WI38 (cell line): ENCODE results near the gene CD300LG.

ENCODE experiments used
- H3K4me3 ChIP-seq: 2 replicates; pipeline ENCODE4 v1.5.1; 2011; ENCODE audit warnings: low read depth, mild to moderate bottlenecking, control low read depth, low read length
- TF ChIP-seq, protein P1 (sequence below): IDR thresholded peaks from 2 replicates; pipeline ENCODE4 v1.5.1; 2012; ENCODE audit warnings: low read depth, mild to moderate bottlenecking, control low read depth, low read length

Gene CD300LG

DNA sequence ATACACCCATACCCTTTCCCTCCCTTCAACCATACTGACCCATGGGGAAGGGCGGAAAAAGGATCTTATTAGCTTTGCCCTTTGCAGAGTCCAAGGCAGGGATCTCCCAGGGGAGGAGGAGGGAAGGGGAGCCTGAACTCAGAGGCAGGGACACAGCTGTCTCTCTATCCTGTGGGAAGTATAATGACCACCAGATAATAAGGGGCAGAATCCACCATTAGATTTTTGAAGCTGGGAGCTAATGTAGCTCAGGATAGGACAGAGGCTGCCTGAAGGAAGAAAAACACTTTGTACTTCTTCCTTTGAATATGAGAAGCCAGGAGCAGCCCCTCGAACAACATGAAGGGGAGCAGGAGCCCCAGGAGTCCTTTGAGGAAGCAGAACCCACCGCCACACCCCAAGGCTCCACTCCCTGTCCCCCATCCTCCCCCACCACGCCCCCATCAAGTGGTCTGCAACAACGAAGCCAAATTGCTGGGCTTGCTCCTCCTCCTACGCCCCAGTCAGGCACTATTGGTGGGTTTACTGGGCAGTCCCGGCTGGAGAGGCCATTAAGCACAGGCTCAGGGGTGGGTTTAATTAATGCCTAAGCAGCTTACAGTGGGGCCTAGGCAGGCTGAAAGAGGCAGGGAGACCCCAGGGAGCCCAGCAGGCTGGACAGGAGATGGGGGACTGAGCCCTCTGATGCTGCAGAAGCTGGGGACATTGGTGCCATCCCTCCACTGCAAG lies 55.0 kb downstream of the CD300LG start:
- TF ChIP-seq, protein P1, sequence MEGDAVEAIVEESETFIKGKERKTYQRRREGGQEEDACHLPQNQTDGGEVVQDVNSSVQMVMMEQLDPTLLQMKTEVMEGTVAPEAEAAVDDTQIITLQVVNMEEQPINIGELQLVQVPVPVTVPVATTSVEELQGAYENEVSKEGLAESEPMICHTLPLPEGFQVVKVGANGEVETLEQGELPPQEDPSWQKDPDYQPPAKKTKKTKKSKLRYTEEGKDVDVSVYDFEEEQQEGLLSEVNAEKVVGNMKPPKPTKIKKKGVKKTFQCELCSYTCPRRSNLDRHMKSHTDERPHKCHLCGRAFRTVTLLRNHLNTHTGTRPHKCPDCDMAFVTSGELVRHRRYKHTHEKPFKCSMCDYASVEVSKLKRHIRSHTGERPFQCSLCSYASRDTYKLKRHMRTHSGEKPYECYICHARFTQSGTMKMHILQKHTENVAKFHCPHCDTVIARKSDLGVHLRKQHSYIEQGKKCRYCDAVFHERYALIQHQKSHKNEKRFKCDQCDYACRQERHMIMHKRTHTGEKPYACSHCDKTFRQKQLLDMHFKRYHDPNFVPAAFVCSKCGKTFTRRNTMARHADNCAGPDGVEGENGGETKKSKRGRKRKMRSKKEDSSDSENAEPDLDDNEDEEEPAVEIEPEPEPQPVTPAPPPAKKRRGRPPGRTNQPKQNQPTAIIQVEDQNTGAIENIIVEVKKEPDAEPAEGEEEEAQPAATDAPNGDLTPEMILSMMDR, result no peak
- H3K4me3 ChIP-seq, result no peak overlapping the region

DNA sequence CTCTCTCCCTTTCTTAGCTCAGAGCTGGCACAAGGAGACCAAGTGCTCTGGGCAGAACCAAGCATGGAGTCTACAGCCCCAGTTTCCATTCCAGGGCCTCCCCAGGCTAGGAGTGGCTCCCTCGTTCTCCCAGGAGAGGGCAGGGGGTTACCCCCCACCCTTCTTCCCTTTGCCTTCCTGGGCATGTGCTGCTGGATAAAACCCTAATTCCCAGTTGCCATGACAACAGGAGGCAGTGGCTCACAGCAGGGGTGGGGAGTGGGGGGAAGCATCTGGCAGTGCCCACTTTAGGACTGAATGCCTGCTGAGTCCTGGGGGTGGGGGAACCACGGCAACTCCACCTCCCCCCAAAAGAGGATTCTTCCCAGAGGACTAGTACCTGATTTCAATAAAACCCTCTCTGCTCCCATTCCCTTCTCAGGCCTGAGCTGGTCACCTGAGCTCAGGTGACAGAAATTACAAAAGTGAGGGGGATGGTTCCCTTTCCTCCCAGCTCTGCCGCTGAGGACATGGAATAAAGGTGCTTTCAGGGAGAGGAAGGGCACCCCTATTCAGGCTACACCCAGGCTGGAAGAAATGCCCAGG lies 58.5 kb downstream of the CD300LG start:
- TF ChIP-seq, protein P1, result no peak
- H3K4me3 ChIP-seq, result no peak overlapping the region

DNA sequence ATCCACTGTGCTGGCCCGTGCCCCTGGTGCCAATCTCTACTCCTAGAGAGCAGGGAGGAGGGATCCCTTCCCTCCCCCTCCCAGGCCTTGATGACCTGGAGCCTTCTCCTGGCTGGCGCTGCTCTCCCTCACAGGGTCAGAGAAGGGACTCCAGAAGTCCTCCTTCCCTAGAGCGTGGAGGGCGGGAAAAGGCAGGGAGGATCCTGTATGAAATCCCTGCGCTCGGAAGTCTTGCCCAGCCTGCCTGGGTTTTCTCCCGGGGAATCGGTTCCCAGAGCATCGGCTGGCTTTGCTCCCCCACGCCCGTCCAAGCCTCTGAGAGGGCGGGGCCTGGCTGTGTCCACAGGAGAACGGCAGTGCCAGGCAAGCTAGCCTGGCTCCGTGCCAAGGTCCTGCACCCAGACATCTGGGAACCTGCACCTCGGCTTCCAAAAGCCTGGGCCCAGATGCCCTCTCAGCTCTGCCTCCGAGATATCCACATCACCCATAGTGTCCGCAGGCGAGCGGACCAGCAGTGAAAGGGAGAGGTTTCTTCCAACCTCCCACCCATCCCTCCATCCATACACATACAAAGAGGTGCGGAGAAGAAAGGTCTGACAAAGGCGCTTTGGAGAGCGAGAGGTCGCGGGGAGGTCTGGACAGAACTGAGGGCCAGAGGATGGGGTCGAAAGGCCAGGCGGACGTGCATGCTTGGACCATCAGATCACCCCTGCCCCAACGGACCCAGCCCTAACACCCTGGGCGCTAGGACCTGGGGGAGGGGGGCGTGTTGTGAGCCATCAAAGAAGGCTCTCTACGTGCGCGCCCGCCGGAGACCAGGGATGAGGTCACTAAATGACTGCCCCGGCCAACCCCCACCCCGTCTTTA lies 59.2 kb downstream of the CD300LG start:
- peak overlapping the region; percentile 59 for H3K4me3 ChIP-seq
- TF ChIP-seq, protein P1, result no peak

DNA sequence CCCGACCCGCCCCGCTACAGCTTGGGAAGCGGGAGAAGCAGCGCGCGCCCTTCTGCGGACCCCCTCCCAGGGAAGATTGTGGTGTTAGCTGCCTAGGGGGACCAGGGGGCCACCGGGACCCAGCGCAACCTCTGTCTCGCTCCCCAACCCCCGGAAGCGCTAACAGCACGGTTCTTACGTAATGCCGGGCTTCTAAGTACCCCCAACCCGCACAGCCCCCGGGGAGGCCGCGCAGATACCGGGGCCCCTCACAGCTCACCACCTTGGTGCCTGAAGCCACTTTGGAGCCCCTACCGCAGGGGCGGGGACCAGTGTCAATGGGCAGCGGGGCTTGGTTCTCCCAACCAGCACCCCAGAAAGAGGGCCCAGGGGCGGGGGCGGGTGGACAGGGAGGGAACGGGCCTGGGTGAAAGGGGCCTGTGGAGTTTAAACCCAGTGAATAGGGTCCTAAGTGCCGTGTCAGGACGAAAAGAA lies 60.0 kb downstream of the CD300LG start:
- TF ChIP-seq, protein P1, result no peak
- peak overlapping the region; percentile 59 for H3K4me3 ChIP-seq

DNA sequence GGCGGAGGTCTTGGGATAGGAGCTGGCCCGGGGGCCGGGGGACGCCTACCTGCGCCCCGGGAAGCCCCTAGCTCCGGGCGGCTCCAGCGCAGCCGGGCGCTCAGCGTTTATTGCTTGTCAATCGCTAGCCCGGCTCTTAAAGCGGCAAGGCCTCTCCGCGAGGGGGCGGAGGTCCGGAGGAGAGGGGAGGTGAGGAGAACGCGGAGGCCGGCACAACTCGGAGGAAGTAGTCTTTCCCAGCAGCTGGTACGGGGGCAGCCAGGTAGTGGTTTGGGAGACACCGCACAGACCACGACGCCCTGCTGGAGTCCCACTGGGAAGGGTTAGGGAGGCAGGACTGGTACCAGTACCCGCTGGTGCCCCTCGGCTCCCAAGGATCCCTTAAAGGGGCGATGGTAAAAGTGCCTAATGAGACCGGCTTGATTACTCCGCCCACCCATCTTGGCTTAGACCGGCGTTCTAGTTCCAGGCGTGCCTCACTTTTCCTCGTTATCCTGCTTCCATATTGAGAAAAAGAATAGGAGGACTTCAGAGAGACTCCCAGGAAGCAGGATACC lies 60.5 kb downstream of the CD300LG start, which contains the start of gene MPP2:
Gene MPP2 (minus strand): TSS at position 112 of the 557 bp plus-strand sequence. CDS start 3,076 bp downstream, outside the sequence.
- H3K4me3 ChIP-seq, result peak within 1 kb of the TSS; percentile 59
- TF ChIP-seq, protein P1, result 0 out of 2 replicates have a peak, but pooled peaks have one; percentile 16

DNA sequence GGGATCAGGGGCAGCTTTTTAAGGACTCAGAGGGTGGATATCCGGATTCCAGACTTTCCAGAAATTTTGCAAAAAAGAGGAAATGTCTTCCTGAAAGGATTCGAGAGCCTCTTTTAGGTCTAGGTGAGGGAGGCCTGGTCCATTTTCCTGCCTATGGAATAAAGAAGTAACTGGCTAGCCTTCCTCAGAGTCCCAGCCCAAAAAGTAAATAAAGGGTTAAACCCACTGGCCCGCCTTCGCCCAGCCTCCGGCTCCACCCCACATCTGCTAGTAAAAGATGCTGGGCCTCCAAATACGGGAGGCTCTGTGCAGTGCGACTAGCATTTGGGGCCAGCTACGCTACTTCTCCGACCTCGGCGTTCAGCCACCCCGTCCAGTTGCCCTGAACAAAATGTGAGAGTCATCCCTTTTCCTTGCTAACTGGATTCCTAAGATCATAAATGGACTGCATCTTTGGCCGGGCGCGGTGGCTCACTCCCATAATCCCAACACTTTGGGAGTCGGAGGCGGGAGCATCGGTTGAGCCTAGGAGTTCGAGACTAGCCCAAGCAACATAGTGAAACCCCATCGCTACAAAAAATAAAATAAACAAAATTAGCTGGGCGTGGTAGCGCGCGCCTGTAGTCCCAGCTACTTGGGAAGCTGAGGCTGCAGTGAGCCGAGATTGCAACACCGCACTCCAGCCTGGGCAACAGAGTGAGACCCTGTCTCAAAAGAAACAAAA lies 61.2 kb downstream of the CD300LG start:
- H3K4me3 ChIP-seq, result peak overlapping the region; percentile 59
- TF ChIP-seq, protein P1, result no peak
